ENCODE results near the gene MED26. TPM values are rescaled to one million over a fixed set of nuclear protein-coding genes. Genes with fewer than 3 reads are reported as not detected.

The MED26 gene
- total RNA-seq, 1 experiment from 2014 or later = 13.6 TPM

GRCh38 chr19:16594681-16595091, 33.3 kb downstream of the MED26 start:
- in situ Hi-C loops (cut with HindIII; ENCODE audit: low sequenced_read_pairs) = no loop called here
- no peak for DNase-seq (ENCODE audit: low spot score)

- DNase-seq (ENCODE audit: low spot score) = no peak
Observed at GRCh38 chr19:16594131-16594586, 33.8 kb downstream of the MED26 start.

GRCh38 chr19:16593181-16593580, 34.8 kb downstream of the MED26 start:
- DNase-seq (ENCODE audit: low spot score) = no peak
- in situ Hi-C loops (cut with HindIII; ENCODE audit: low sequenced_read_pairs) = no loop called here

More at GRCh38 chr19:16594131-16594586, 33.8 kb downstream of the MED26 start:
- in situ Hi-C loops (cut with HindIII; ENCODE audit: low sequenced_read_pairs) = no loop called here

GRCh38 chr19:16591803-16592556, 36.0 kb downstream of the MED26 start:
- in situ Hi-C loops (cut with HindIII; ENCODE audit: low sequenced_read_pairs) = no loop called here
- no peak for DNase-seq (ENCODE audit: low spot score)

GRCh38 chr19:16590876-16591802, 36.9 kb downstream of the MED26 start:
- in situ Hi-C loops (cut with HindIII; ENCODE audit: low sequenced_read_pairs) = no loop called here
- DNase-seq (ENCODE audit: low spot score) = no peak

GRCh38 chr19:16589917-16590316, 38.1 kb downstream of the MED26 start:
- in situ Hi-C loops (cut with HindIII; ENCODE audit: low sequenced_read_pairs) = no loop called here
- DNase-seq (ENCODE audit: low spot score) = no peak

GRCh38 chr19:16588824-16589577, 39.0 kb downstream of the MED26 start:
- in situ Hi-C loops (cut with HindIII; ENCODE audit: low sequenced_read_pairs) = no loop called here
- DNase-seq (ENCODE audit: low spot score) = no peak

- in situ Hi-C loops (cut with HindIII; ENCODE audit: low sequenced_read_pairs) = no loop called here
- DNase-seq (ENCODE audit: low spot score) = peak; percentile 70
Observed at GRCh38 chr19:16587833-16588823, 39.9 kb downstream of the MED26 start.

- no peak for DNase-seq (ENCODE audit: low spot score)
- in situ Hi-C loops (cut with HindIII; ENCODE audit: low sequenced_read_pairs) = no loop called here
Observed at GRCh38 chr19:16586991-16587832, 40.8 kb downstream of the MED26 start.

GRCh38 chr19:16586477-16586871, 41.5 kb downstream of the MED26 start:
- DNase-seq (ENCODE audit: low spot score) = no peak
- in situ Hi-C loops (cut with HindIII; ENCODE audit: low sequenced_read_pairs) = no loop called here

GRCh38 chr19:16585808-16586476, 42.1 kb downstream of the MED26 start:
- DNase-seq (ENCODE audit: low spot score) = no peak
- in situ Hi-C loops (cut with HindIII; ENCODE audit: low sequenced_read_pairs) = no loop called here

- in situ Hi-C loops (cut with HindIII; ENCODE audit: low sequenced_read_pairs) = no loop called here
Observed at GRCh38 chr19:16585094-16585801, 42.8 kb downstream of the MED26 start.

GRCh38 chr19:16584248-16585093, 43.5 kb downstream of the MED26 start:
- DNase-seq (ENCODE audit: low spot score) = peak; percentile 72
- in situ Hi-C loops (cut with HindIII; ENCODE audit: low sequenced_read_pairs) = no loop called here

More at GRCh38 chr19:16585094-16585801, 42.8 kb downstream of the MED26 start:
- DNase-seq (ENCODE audit: low spot score) = no peak

GRCh38 chr19:16582486-16583261, 45.3 kb downstream of the MED26 start:
- no peak for DNase-seq (ENCODE audit: low spot score)
- in situ Hi-C loops (cut with HindIII; ENCODE audit: low sequenced_read_pairs) = no loop called here

- in situ Hi-C loops (cut with HindIII; ENCODE audit: low sequenced_read_pairs) = no loop called here
- DNase-seq (ENCODE audit: low spot score) = no peak
Observed at GRCh38 chr19:16581971-16582343, 46.0 kb downstream of the MED26 start.
